Left lobe of liver (tissue), 2 donors: ENCODE data around the gene ZNF383. TPM values are rescaled to one million over a fixed set of nuclear protein-coding genes. Genes with fewer than 3 reads are reported as not detected.
"Not testable (repeated sequence)": the region's sequence is repeated elsewhere in the genome, so short reads cannot be mapped to it uniquely, and the experiment has no call there.

ENCODE experiments used
- ATAC-seq: fragments of 200-7000 bp; cut with Tn5 transposase; one replicate; pipeline ENCODE4 v1.9.1; 2020; ENCODE audit warnings: mild to moderate bottlenecking, moderate library complexity
- DNase-seq: peaks from one replicate; pipeline ENCODE4 v3.0.0-alpha.2; 2020; ENCODE audit warnings: low spot score
- total RNA-seq: library from RNA; stranded (reverse); gene quantifications from one replicate; pipeline ENCODE4 v1.2.1, GENCODE V29; 2021
- donor health status: DM: no; HTN: no; CAD: no; lungs with moderate emphysema.
- donor health status: DM: no; HTN: yes; CAD: no.

The ZNF383 gene
- total RNA-seq: 3.2 TPM

DNA sequence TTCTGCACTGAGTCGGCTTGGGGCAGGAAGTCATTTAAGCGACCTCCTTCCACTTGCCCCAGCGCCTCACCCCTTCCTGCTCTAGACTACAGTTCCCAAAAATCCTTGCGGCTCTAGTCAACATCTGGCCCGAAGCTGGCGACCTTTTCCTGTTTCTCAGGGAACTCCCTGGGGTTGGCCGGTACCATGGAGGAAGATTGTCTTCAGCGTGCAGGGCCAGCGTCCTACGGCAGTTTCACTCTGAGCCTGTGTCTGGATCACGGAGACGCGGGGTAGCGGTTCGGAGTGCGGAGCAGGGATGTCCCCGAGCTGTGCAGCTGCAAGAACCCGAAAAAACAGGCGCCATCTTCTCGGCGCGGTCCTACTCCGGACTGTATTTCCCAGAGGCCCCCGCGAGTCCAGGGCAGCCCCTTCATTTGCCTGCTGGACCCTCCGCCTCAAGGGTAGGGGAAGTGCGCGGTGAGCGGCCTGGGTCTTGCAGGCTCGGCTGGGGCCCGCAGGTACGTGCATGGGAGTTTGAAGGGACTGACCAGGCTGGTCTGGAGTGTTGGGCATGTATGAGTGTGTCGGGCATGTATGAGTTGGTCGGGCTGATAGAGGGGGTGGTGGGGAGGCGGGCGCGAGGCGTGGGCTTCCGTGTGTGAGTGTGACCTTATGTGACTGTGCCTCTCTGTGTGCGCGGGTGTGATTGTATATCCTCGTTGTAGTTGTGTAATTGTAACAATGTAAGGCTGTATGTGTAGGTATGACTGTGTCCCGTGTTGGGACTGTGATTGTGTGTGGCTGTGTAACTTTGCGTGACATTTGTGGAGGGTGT, at the start of gene ZNF383:
Gene ZNF383, plus strand, starts transcription at position 440 of the 817 bp plus-strand sequence. CDS start 12,240 bp downstream, outside the sequence.
- peak; percentile 90 for DNase-seq
- peak; percentile 95 for ATAC-seq

DNA sequence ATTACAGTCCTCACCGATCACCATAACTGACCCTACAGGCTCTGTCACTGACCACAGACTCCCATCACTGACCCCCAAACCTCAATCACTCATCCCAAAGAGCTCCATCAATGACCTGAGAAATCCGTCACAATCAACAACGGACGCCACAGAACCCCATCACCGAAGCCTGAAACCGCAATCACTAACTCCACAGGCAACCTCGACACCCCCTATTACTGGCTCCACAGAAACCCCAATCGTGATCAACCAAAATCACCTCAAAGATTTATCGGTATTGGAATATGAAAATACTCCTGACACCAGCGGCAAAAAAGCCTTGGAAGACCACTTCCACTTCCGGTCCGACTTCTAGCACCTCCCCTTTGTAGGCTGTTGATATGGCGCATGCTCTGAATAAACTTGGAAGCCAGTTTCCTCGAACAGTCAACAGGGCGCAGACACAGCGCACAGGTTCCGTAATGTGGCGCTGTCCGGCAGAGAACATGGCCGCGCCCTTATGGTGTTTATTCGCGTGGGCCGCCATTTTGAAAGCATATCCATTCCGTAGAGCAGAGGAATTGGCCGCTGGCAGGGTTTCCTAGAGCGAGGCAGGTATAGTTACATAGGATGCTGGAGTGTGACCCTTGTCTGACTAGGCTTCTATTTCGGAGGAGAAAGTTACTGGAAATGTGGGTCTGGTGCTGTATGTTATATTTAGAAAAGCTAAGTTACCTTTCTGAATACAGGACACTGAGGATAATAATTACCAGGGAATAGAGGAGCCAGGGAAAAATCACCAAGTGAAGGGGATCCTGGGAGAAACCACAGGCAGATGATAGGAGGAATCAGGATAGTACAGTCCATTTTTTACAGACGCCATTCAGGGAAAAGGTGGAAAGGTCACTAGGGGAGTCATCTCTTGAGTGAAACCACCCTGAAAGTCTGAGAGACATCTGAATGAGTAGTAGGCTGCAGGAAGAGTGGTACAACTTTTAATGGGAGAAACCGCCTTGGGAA, 45.3 kb upstream of the ZNF383 start, which contains the start of gene ZNF585A:
Gene ZNF585A, minus strand, starts transcription at position 328 of the 999 bp plus-strand sequence. CDS start 2,785 bp downstream, outside the sequence.
- DNase-seq (peak; percentile 94), ATAC-seq (peak; percentile 100)

DNA sequence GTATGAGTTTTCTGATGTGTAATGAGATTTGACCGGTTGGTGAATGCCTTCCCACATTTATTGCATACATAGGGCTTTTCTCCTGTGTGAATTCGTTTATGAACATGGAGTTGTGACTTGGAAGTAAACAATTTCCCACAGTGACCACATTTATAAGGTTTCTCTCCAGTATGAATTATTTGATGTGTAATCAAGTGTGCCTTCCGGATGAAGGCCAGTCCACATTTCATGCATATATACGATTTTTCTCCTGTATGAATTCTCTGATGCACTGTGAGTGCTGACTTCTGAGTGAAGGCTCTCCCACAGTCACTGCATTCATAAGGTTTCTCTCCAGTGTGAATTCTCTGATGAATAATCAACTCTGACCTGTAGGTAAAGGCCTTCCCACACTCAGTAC, 31.9 kb upstream of the ZNF383 start:
- not testable (repeated sequence) for ATAC-seq, DNase-seq

DNA sequence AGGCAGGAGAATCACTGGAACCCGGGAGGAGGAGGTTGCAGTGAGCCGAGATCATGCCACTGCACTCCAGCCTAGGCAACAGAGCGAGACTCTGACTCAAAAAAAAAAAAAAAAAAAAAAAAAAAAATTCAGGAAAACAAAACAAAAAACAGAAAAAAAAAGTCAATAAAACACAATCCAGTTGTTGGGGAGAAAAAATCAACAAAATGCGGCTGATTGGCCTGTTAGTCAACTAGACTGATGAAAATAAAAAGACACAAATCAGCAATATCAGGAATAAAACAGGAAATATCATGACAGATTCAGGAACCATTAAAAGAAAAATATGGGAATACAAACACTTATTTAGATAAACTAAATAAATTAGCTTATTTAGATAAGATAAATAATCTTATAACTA, 22.8 kb upstream of the ZNF383 start:
- ATAC-seq, DNase-seq: not testable (repeated sequence)

DNA sequence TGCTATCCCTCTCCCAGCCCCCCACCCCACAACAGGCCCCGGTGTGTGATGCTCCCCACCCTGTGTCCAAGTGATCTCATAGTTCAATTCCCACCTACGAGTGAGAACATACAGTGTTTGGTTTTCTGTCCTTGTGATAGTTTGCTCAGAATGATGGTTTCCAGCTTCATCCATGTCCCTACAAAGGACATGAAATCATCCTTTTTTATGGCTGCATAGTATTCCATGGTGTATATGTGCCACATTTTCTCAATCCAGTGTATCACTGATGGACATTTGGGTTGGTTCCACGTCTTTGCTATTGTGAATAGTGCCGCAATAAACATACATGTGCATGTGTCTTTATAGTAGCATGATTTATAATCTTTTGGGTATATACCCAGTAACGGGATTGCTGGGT, 20.9 kb upstream of the ZNF383 start:
- ATAC-seq, DNase-seq: not testable (repeated sequence)

DNA sequence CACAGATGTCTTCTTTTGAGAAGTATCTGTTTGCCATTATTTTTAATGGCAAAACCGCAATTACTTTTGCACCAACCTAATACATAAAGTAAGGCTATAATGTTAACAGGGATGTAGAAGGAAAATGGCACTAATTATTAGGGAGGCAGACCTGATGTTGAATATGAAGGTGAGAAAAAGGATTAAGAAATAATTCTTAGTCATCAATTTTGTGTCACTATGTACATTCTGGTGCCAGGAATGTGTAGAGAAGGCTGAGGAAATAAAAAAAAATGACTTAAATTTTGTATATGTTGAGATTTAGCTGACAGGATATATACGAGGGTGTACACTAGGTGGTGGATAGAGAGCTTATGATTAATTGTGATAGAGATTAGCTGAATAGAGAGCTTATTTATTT, 20.2 kb upstream of the ZNF383 start:
- no peak for DNase-seq

DNA sequence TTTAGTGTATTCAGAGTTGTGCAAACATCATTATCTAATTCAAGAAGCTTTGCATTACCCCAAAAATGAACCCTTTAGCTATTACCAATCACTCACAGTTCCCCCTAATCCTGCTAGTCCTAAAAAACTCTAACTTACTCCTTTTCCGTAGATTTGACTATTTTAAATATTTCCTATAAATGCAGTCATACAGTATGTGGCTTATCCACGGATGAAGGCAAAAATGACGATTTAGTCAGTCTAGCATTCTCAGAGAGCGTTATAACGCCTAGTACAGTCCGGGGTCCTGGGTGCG, 587 bp upstream of the ZNF383 start:
- no peak for DNase-seq
- no peak for ATAC-seq

More for the DNA sequence above, 20.2 kb upstream of the ZNF383 start:
- no peak for ATAC-seq

DNA sequence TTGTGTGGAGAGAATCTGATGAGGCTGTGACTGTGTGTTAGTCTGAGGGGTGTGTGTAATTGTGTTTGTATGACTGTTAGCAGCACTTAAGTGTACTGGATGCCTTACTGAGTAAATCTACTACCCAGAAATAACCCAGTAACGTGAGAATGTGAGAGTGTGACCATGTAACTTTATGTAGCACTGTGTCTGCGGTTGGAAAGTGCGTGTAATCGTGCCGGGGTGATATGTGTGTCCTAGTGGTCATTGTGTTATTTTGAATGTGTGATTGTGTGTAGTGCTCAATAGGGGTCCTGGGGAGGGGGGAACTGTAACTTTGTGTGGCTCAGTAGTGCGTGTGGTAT, 550 bp downstream of the ZNF383 start:
- DNase-seq (no peak), ATAC-seq (no peak)

DNA sequence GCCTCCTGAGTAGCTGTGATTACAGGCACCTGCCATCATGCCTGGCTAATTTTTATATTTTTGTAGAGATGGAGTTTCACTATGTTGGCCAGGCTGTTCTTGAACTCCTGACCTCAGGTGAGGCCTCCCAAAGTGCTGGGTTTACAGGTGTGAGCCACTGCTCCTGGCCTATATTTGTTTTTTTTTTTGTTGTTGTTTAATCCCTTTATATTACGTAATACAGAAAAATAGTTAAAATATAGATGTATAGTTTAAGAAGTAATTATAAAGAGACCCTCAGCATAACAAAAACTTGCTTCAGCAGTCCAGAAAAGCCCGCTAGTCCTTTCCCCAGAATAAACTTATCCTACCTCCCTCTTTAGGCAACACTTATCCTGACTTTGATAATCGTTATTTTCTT, 2.4 kb downstream of the ZNF383 start:
- no peak for ATAC-seq

DNA sequence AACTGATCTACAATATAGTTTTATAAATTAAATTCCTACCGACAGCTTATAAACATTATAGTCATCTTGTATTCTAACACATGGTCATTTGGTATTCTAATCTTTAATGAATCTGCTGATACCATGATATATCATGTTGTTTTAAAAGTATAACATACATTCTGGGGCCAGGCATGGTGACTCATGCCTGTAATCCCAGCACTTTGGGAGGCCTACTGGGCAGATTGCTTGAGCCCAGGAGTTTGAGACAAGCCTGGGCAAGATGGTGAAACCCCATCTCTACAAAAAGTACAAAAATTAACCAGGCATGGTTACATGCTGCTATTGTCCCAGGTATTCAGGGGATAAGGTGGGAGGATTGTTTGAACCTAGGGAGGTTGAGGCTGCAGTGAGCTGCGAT, 3.1 kb downstream of the ZNF383 start:
- DNase-seq (no peak), ATAC-seq (no peak)

More for the DNA sequence above, 2.4 kb downstream of the ZNF383 start:
- no peak for DNase-seq

DNA sequence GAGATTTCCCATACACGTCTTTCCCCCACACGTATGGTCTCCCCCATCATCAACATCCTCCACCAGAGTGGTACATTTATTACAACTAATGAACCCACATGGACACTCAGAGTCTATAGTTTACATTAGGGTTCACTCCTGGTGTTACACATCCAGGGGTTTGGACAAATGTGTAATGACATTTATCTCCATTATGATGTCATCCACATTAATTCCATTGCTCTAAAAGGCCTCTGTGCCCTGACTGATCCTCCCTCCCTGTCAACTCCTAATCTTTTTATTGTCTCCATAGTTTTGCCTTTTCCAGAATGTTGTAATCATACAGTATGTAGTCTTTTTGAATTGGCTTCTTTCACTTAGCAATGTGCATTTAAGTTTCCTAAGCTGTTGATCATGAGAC, 8.2 kb downstream of the ZNF383 start:
- no peak for DNase-seq

DNA sequence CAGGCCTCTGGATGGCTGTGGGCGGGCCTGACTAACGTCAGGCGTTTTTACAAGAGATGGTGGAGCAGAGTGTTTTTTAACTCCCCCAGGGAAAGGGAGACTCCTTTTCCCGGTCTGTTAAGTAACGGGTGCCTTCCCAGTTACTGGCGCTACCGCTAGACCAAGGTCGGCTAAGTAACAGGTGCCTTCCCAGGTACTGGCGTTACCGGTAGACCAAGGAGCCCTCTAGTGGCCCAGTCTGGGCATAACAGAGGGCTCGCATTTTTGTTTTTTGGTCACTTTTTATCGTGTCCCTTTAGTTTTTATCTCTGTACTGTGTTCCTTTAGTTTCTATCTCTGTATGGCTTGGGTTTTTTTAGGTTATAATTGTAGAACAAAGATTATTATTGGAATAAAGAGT, 10.0 kb downstream of the ZNF383 start:
- ATAC-seq (no peak), DNase-seq (no peak)

More for the DNA sequence above, 8.2 kb downstream of the ZNF383 start:
- no peak for ATAC-seq

DNA sequence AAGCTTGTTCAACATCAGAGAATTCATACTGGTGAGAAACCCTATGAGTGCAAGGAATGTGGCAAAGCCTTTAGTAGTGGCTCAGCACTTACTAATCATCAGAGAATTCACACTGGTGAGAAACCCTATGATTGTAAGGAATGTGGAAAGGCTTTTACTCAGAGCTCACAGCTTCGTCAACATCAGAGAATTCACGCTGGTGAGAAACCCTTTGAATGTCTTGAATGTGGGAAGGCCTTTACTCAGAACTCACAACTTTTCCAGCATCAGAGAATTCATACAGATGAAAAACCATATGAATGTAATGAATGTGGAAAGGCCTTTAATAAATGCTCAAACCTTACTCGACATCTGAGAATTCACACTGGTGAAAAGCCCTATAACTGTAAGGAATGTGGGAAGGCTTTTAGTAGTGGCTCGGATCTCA, 25.2 kb downstream of the ZNF383 start:
- DNase-seq (no peak), ATAC-seq (no peak)

DNA sequence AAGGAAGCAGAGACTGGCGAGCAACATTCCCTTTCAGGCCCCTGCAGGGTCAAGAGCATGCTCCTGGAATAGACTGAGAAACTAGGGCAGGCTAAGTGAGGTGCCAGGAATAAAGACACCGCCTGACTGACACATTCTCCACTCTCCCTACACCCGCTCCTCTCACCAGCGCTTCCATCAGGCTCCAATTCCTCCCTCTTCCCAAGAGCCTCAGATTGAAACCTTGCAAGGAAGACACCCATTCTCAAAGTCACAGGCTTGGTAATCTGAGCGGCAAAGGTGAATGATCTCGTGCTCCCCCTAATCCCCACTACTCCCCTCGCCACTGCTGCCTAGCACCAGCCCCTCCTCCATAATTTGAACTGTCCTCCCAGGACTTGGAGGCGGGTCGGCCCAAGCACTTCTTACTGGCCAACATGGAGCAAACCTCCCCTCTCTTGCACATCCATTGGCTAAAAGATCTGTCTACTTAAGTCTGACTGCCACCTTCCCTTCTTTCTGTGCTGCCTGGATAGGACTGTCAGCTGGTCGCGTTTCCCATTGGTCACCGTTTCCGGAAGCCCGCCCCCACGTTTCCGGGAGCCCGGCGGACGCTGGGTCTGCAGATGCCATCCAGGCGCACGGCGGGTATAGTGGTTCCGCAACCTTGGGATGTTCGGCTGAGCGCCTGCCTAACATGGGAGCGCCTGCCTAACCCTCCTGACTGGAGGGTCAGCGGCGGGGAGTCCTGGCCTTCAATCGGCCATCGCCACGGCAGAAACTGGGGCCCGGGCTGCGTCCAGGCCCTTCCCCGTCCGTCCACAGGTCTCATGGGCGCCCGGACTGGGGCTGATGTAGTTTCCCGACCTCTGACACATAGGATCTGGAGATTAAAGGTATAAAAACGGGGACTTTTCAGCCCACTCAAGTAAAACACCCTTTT, 33.6 kb downstream of the ZNF383 start:
- DNase-seq (peak; percentile 52), ATAC-seq (peak; percentile 71)

DNA sequence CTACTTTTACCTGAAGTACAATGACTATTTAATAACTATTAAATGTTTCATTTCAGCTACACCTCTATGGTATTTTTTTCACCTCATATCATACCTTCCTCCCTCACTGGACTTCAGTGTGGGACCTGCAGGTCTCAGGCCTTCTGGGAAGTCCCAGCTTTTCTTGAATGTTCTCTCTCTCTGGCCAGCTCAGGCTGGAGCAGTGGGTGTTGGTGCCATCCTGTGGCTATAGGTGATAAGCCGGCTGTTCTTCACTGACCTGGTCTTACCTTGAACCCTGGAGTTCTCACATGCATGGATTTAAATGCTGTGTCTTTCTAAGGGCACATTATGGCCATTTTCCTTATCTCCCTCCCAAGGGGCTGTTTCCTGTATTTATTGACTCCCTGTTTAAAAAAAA, 45.0 kb downstream of the ZNF383 start:
- ATAC-seq: peak; percentile 59
- not testable (repeated sequence) for DNase-seq

DNA sequence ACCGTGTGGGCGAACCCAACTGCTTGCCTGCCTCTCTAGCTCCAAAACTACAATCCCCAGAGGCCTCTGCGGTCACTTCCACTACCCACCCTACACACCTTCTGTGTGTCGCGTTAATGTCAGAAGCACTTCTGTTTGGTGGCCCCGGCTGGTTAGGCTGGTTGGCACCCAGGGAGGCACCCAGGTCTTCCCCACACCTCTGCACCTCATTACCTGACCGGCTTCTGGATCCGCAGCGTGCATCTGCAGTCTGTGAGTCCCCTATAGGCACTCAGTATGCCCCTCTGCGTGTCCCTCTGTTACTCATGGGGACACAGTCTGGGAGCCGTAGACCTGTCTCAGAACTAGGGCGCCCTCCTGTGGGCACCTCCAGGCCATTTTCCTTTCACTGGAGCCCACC, 49.0 kb downstream of the ZNF383 start:
- not testable (repeated sequence) for DNase-seq, ATAC-seq

DNA sequence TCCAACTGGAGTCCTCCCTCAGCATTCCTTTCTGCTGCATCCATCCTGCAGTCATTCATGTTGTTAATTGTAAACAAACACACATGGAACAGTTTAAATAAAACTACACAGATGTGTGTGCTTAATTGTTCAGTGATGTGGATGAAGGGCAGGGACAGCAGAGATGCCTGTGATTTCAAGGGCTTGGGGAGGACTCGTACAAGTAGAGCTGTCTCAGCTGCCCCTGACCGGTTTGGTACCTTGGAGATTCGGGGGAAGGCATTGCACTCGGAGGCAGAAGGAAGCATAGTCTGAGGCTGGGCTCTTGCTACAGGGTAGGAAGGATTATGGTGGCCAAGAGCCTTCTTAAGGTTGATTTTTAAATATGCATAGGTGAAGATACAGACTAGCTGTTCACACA, 49.7 kb downstream of the ZNF383 start:
- not testable (repeated sequence) for ATAC-seq, DNase-seq

DNA sequence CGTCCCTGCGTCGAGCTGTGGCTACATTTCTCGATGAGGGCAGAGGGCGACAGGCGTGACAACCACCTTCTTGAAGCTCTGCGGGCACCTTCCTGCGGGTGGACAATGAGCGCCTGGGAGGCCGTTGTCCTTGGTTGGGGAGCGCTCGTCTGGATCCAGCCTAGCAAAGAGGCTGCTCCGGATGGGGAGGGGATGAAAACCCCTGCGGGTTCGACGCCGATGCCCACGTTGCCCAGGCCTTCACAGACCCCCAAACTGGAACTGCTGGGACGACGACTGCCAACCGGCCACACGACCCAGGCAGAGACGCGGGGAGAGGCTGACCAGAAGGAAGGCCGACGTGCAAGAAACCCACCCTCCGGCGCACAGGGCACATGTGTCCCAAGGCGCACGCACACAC, 62.6 kb downstream of the ZNF383 start:
- DNase-seq, ATAC-seq: not testable (repeated sequence)

DNA sequence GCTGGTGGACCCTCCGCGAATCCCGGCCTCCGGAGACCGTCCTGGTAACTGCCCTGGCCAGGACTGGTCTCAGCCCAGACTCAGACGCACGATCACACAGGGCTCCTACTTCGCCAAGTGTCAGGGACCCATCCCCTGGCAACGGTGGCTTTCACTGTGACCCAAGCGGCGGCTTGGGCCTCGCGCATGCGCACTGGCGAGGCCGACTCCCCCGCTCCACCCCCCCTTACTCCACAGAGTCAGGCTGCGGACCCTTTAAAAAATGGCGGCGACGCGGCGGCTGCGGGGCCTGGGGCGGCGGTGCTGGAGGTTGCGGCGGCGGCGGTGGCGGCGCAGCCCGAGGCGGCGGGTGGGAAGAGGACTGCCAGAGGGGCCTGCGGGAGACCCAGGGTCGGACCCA, 66.0 kb downstream of the ZNF383 start:
- not testable (repeated sequence) for DNase-seq, ATAC-seq

DNA sequence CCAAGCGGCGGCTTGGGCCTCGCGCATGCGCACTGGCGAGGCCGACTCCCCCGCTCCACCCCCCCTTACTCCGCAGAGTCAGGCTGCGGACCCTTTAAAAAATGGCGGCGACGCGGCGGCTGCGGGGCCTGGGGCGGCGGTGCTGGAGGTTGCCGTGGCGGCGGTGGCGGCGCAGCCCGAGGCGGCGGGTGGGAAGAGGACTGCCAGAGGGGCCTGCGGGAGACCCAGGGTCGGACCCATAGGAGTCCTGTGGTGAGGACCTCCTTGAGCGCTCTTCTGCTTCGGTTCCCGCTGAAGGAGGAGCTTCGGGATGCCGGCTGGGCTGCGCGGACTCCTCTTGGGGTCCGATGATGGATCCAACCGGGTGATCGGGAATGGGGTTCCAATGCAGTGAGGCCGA, 71.2 kb downstream of the ZNF383 start:
- ATAC-seq, DNase-seq: not testable (repeated sequence)
